H9 (cell line): ENCODE measurements around the gene MAGEB17. TPM values are rescaled to one million over a fixed set of nuclear protein-coding genes. Genes with fewer than 3 reads are reported as not detected.

Source experiments
- DNase-seq: peaks from one replicate; pipeline ENCODE4 v3.0.0-alpha.2; 2017
- H2AFZ ChIP-seq: one replicate; pipeline ENCODE4 v1.6.1; 2013; ENCODE audit warnings: mild to moderate bottlenecking, low read length, control low read depth, moderate library complexity
- H2AK5ac ChIP-seq: 2 replicates; pipeline ENCODE4 v1.6.1; 2013; ENCODE audit warnings: low read length, control low read depth, mixed read lengths; ENCODE audit not compliant: insufficient read length
- H2BK120ac ChIP-seq: one replicate; pipeline ENCODE4 v1.6.1; 2013; ENCODE audit warnings: low read depth, mild to moderate bottlenecking, low read length, control low read depth, inconsistent platforms; ENCODE audit not compliant: poor library complexity, severe bottlenecking
- H2BK12ac ChIP-seq: 2 replicates; pipeline ENCODE4 v1.6.1; 2013; ENCODE audit warnings: low read length, control low read depth, mixed read lengths, low read depth; ENCODE audit not compliant: insufficient read length
- H2BK15ac ChIP-seq: 2 replicates; pipeline ENCODE4 v1.6.1; 2013; ENCODE audit warnings: low read depth, low read length, control low read depth
- H2BK20ac ChIP-seq: one replicate; pipeline ENCODE4 v1.6.1; 2013; ENCODE audit warnings: low read depth, mild to moderate bottlenecking, low read length, control low read depth, inconsistent platforms; ENCODE audit not compliant: poor library complexity, severe bottlenecking
- H2BK5ac ChIP-seq: 2 replicates; pipeline ENCODE4 v1.6.1; 2013; ENCODE audit warnings: low read length, control low read depth, mixed read lengths; ENCODE audit not compliant: insufficient read length
- H3K14ac ChIP-seq: 2 replicates; pipeline ENCODE4 v1.6.1; 2013; ENCODE audit warnings: low read length, control low read depth; ENCODE audit not compliant: insufficient read depth
- H3K18ac ChIP-seq: 2 replicates; pipeline ENCODE4 v1.6.1; 2013; ENCODE audit warnings: low read depth, mild to moderate bottlenecking, mixed read lengths, low read length, control low read depth; ENCODE audit not compliant: insufficient read length
- H3K23ac ChIP-seq: 2 replicates; pipeline ENCODE4 v1.6.1; 2013; ENCODE audit warnings: low read length, control low read depth, mixed read lengths, low read depth; ENCODE audit not compliant: insufficient read length
- H3K23me2 ChIP-seq: 2 replicates; pipeline ENCODE4 v1.6.1; 2013; ENCODE audit warnings: low read depth, mild to moderate bottlenecking, mixed read lengths, low read length, control low read depth; ENCODE audit not compliant: insufficient read length, poor library complexity, severe bottlenecking
- H3K27ac ChIP-seq: 2 replicates; pipeline ENCODE4 v1.5.1; 2013; ENCODE audit warnings: low read length, control low read depth, mixed read lengths, low read depth; ENCODE audit not compliant: insufficient read length
- H3K27me3 ChIP-seq: 2 replicates; pipeline ENCODE4 v1.6.1; 2013; ENCODE audit warnings: low read length, control low read depth, inconsistent platforms; ENCODE audit not compliant: insufficient read depth
- H3K4ac ChIP-seq: 2 replicates; pipeline ENCODE4 v1.6.1; 2013; ENCODE audit warnings: low read depth, mild to moderate bottlenecking, control low read depth, inconsistent platforms, low read length, moderate library complexity
- H3K4me1 ChIP-seq: 2 replicates; pipeline ENCODE4 v1.6.1; 2013; ENCODE audit warnings: low read length, control low read depth, inconsistent platforms; ENCODE audit not compliant: insufficient read depth
- H3K4me2 ChIP-seq: 2 replicates; pipeline ENCODE4 v1.6.1; 2013; ENCODE audit warnings: low read length, control low read depth, mixed read lengths; ENCODE audit not compliant: insufficient read length, insufficient read depth
- H3K56ac ChIP-seq: 2 replicates; pipeline ENCODE4 v1.6.1; 2013; ENCODE audit warnings: low read depth, mild to moderate bottlenecking, mixed read lengths, low read length, control low read depth; ENCODE audit not compliant: insufficient read length
- H3K79me1 ChIP-seq: 2 replicates; pipeline ENCODE4 v1.6.1; 2013; ENCODE audit warnings: low read depth, mild to moderate bottlenecking, moderate library complexity, low read length, control low read depth, inconsistent platforms; ENCODE audit not compliant: insufficient read depth, poor library complexity, severe bottlenecking
- H3K79me2 ChIP-seq: 2 replicates; pipeline ENCODE4 v1.6.1; 2013; ENCODE audit warnings: low read length, control low read depth, inconsistent platforms; ENCODE audit not compliant: insufficient read depth
- H3K9ac ChIP-seq: 2 replicates; pipeline ENCODE4 v1.6.1; 2013; ENCODE audit warnings: low read length, control low read depth, mixed read lengths; ENCODE audit not compliant: insufficient read length; ENCODE audit errors: extremely low read depth
- H3K9me3 ChIP-seq: one replicate; pipeline ENCODE4 v1.6.1; 2013; ENCODE audit warnings: low read depth, low read length, inconsistent platforms; ENCODE audit not compliant: control insufficient read depth
- H3T11ph ChIP-seq: one replicate; pipeline ENCODE4 v1.6.1; 2013; ENCODE audit warnings: mild to moderate bottlenecking, low read length, control low read depth, inconsistent platforms
- H4K20me1 ChIP-seq: one replicate; pipeline ENCODE4 v1.6.1; 2013; ENCODE audit not compliant: control insufficient read depth, insufficient read length, insufficient read depth
- H4K5ac ChIP-seq: 2 replicates; pipeline ENCODE4 v1.6.1; 2013; ENCODE audit warnings: low read depth, mild to moderate bottlenecking, mixed read lengths, low read length, control low read depth; ENCODE audit not compliant: insufficient read length
- H4K8ac ChIP-seq: replicated peaks from 2 replicates; pipeline ENCODE4 v1.6.1; 2013; ENCODE audit warnings: low read length, control low read depth, mixed read lengths, low read depth; ENCODE audit not compliant: insufficient read length
- H4K91ac ChIP-seq: 2 replicates; pipeline ENCODE4 v1.6.1; 2013; ENCODE audit warnings: low read depth, mild to moderate bottlenecking, moderate library complexity, mixed read lengths, low read length, control low read depth; ENCODE audit not compliant: insufficient read length
- H3K27ac Mint-ChIP-seq, 3 experiments: 2 replicates in 2 of 3; 3 replicates in 1 of 3; pipeline ENCODE4 v1.8.0; 2020 to 2021; ENCODE audit warnings: mixed read lengths in 3 of 3, mild to moderate bottlenecking in 1 of 3, moderate library complexity in 1 of 3
- H3K27me3 Mint-ChIP-seq: 2 replicates; pipeline ENCODE4 v1.8.0; 2021; ENCODE audit warnings: low read depth, mild to moderate bottlenecking, moderate library complexity, mixed read lengths
- H3K36me3 Mint-ChIP-seq, 3 experiments: 2 replicates in 2 of 3; 3 replicates in 1 of 3; pipeline ENCODE4 v1.8.0; 2020 to 2021; ENCODE audit warnings: low read depth in 3 of 3, mixed read lengths in 3 of 3; ENCODE audit not compliant: insufficient read depth in 1 of 3
- H3K4me1 Mint-ChIP-seq, 2 experiments: 2 replicates each; pipeline ENCODE4 v1.8.0; 2020; ENCODE audit warnings: mixed read lengths in 2 of 2
- H3K4me3 Mint-ChIP-seq, 2 experiments: 2 replicates in 1 of 2; 3 replicates in 1 of 2; pipeline ENCODE4 v1.8.0; 2020 to 2021; ENCODE audit warnings: mild to moderate bottlenecking in 2 of 2, mixed read lengths in 2 of 2, moderate library complexity in 1 of 2
- H3K9me3 Mint-ChIP-seq, 2 experiments: 2 replicates in 1 of 2; 3 replicates in 1 of 2; pipeline ENCODE4 v1.8.0; 2020; ENCODE audit warnings: mild to moderate bottlenecking in 2 of 2, mixed read lengths in 2 of 2, moderate library complexity in 1 of 2
- WGBS: extraction: QIAGEN DNeasy Blood & Tissue Kit; methylation state at CpG from one replicate; pipeline ENCODE4 v1.1.7; 2013; ENCODE audit warnings: missing lambda C conversion rate, low lambda C conversion rate, mixed read lengths; ENCODE audit not compliant: insufficient read length; ENCODE audit errors: extremely low coverage; 5-methylcytosine and 5-hydroxymethylcytosine counted together
- total RNA-seq: library from RNA; stranded (reverse); gene quantifications from 2 replicates; pipeline ENCODE4 v1.2.1, GENCODE V29; 2021
- TF ChIP-seq, protein P1 (sequence below): fragments of 200-600 bp; sonication (generic); conservative IDR thresholded peaks from 3 replicates; pipeline ENCODE4 v1.8.0; 2021; ENCODE audit warnings: antibody characterized with exemption, mild to moderate bottlenecking

MAGEB17 gene
- total RNA-seq, 1 experiment from 2014 or later, result 0.74 TPM

DNA sequence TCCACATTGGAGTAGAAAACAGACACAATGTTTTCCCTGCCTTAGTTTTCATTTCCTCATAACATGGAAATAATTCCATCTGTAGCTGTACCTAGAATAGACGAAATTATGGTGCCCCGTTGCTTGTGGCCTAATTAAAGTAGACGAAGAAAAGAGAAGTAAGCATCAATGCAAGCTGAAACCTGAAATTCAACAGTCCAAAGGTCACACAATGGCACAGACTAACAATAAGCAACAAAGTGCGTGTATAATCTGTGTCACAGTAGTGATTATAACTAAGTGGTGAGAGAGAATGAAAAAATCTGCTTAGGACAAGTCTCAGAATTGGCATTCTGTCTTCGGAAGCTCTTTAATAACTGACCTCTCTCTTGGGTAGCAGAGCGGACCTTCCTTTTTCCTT is 24.3 kb downstream of the MAGEB17 start:
- H3K27ac Mint-ChIP-seq, result peak overlapping the region in 1 of 3 experiments; percentile 74; a peak in 2 of 7 replicates
- H3K4me1 Mint-ChIP-seq, result peaks cover 31 to 50% of the 10 kb centered on the region in 2 experiments
- no peak overlapping the region for H2BK15ac ChIP-seq
- no peak overlapping the region for H3K18ac ChIP-seq
- H3K4me2 ChIP-seq, result no peak overlapping the region
- no peak for DNase-seq
- H3K4me3 Mint-ChIP-seq, result no peak overlapping the region
- H4K20me1 ChIP-seq, result no peaks in the 10 kb centered on the region
- TF ChIP-seq, protein P1, sequence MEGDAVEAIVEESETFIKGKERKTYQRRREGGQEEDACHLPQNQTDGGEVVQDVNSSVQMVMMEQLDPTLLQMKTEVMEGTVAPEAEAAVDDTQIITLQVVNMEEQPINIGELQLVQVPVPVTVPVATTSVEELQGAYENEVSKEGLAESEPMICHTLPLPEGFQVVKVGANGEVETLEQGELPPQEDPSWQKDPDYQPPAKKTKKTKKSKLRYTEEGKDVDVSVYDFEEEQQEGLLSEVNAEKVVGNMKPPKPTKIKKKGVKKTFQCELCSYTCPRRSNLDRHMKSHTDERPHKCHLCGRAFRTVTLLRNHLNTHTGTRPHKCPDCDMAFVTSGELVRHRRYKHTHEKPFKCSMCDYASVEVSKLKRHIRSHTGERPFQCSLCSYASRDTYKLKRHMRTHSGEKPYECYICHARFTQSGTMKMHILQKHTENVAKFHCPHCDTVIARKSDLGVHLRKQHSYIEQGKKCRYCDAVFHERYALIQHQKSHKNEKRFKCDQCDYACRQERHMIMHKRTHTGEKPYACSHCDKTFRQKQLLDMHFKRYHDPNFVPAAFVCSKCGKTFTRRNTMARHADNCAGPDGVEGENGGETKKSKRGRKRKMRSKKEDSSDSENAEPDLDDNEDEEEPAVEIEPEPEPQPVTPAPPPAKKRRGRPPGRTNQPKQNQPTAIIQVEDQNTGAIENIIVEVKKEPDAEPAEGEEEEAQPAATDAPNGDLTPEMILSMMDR, result no peak
- H2AFZ ChIP-seq, result no peak overlapping the region
- no peaks in the 10 kb centered on the region for H3K9me3 ChIP-seq
- H3K23ac ChIP-seq, result no peak overlapping the region
- H3K56ac ChIP-seq, result no peak overlapping the region
- no peak overlapping the region for H3K27ac ChIP-seq
- H3K4me1 ChIP-seq, result peaks cover 12% of the 10 kb centered on the region; the same call in 1 of the 2 replicates
- no peaks in the 10 kb centered on the region for H3K23me2 ChIP-seq
- H3K79me1 ChIP-seq, result no peaks in the 10 kb centered on the region
- no peak overlapping the region for H3K14ac ChIP-seq
- peaks cover 2 to 5% (median 2%) of the 10 kb centered on the region in 3 experiments; a peak in 4 of 7 replicates for H3K36me3 Mint-ChIP-seq
- H2AK5ac ChIP-seq, result no peak overlapping the region
- H3K27me3 Mint-ChIP-seq, result no peaks in the 10 kb centered on the region; the same call in 1 of the 2 replicates
- H3K9ac ChIP-seq, result no peak overlapping the region
- no peaks in the 10 kb centered on the region for H3K27me3 ChIP-seq
- no peak overlapping the region for H2BK20ac ChIP-seq
- H2BK120ac ChIP-seq, result no peak overlapping the region
- no peak overlapping the region for H4K91ac ChIP-seq
- H4K8ac ChIP-seq, result no peak overlapping the region
- H3K4ac ChIP-seq, result no peak overlapping the region
- H3T11ph ChIP-seq, result no peak overlapping the region
- peaks cover 0 to 3% of the 10 kb centered on the region in 2 experiments; a peak in 2 of 5 replicates for H3K9me3 Mint-ChIP-seq
- H2BK12ac ChIP-seq, result no peak overlapping the region
- H3K79me2 ChIP-seq, result no peaks in the 10 kb centered on the region
- WGBS, result no CpG with 5 or more reads among the region's 6 CpGs
- H2BK5ac ChIP-seq, result no peak overlapping the region
- H4K5ac ChIP-seq, result no peak overlapping the region
